ENCODE data around the gene FKBP6.
"Not testable (repeated sequence)": the region's sequence is repeated elsewhere in the genome, so short reads cannot be mapped to it uniquely, and the experiment has no call there.

FKBP6 gene

DNA sequence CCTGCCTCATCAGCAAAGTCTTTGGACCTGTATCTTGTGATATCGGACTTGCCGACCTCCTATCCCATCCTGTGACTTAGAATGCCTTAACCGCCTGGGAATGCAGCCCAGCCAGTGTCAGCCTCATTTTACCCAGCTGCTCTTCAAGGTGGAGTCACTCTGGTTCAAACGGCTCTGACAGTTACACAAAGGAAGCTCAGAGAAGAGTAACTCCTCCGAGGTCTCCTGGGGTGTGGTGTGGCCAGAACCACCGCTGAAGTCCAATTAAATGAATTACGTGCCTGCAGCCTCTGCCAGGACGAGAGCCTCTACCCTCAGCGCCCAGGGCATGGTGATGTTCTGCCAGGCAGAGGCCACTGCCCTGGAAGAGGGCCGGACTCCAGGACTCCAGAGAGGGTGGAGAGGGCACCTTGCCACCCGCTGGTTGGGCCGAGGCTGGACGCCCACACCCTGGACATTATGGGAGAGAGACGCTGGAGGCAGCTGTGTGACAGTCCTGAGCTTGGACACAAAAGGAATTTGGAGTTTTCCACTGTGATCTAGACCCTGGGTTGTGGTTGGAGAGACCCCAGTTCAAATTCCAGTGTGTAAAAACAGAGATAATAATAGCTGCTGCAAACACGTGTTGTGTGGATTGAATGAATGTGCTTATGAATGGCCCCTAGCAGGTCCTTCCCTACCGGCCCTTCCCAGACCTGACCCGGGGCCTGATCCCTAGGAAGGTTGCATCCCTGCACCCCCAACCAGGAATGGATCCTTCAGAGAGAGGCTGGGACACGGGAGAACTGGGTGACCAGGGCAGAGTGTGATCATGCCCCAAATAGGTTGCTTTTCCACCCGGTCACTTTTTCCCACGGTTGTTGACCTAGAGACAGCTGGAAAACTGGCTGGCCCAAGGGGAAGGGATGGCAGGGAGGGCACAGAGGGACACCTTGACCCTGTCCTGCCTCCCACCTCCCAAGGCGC lies 67.9 kb downstream of the FKBP6 start:
- DNase-seq (ENCODE audit: low read depth in 2 of 2), result no peak

DNA sequence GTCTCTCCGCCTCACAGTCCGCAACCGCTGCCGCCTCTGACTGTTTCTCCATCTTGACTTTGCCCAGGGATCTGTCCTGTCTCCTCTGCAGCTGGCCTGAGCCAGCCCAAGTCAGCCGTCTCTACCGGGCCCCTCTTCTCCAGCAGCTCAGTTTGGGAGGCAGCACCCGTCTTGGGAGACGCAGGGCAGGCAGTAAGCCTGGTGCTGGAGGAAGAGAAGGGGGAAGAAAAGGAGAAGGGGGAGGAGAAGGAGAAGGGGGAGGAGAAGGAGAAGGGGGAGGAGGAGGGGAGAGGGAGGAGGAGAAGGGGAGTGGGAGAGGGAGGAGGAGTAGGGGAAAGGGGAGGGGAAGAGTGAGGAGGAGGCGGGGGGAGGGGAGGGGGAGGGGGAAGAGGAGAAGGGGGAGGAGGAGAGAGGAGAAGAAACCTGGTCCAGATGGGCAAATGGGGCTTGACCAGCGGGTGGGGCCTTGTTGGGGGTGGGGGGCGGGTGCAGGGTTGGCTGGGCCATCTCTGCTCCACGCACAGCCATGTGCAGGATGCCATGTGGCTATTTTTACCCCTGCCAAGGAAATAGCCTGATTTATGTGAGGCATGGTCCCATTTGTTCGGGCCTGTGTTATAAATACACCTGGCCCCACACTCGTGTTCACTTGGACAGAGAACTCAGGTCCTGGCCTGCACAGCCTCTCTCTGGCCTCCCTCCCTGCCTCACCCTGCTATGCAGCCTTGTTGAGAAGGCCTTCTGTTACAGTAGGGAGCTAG lies 69.7 kb downstream of the FKBP6 start:
- no peak for DNase-seq (ENCODE audit: low read depth in 2 of 2)

DNA sequence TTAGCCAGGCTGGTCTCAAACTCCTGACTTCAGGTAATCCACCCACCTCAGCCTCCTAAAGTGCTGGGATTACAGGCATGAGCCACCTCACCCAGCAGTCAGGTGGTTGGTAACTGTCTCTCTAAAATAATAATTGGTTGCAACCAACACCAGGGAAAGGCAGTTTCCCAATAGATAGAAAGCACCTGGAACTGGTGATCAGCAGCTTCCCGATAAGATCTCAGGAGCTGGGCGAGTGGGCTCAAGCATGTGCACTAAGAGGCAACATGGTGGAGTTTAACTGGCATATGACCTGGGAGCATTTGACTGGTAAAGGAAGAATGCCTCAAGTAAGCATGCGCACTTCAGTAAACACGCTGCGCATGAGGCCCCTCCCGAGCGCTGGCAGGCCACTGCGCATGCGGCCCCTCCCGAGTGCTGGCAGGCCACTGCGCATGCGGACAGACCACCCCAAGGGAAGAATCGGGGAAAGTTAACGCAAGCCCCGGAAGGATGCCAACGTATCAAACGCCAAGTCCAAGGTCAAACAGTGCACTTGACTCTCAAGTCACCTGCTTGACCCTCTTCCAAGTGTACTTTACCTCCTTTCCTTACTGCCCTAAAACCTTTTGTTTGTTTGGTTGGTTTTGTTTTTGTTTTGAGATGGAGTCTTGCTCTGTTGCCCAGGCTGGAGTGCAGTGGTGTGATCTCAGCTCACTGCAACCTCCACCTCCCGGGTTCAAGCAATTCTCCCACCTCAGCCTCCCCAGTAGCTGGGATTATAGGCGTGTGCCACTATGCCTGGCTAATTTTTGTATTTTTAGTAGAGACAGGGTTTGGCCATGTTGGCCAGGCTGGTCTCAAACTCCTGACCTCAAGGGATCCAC lies 71.5 kb downstream of the FKBP6 start:
- DNase-seq (ENCODE audit: low read depth in 2 of 2), result peak; percentile 51 to 71

DNA sequence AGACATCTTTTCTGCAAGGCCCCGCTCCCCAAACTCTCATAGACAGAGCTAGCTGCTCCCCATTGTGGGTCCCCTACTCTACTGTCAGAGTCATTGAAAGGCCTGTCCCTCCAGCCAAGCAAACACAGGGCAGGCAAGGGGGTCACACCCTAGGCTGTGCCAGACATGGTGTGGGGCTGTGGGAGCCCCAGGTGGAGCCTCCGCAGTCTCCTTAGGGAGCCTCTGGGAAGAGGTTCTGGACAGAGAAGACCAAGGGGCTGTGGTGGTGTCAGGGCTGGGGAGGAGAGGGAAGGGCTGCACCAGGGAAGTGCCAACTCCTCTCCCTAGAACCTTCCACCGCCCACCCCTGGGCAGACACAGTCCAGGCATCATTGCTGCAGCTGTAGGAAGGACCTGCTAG lies 76.9 kb downstream of the FKBP6 start:
- not testable (repeated sequence) for DNase-seq (ENCODE audit: low read depth in 2 of 2)
